CD14-positive monocyte (primary cell): Measurements from ENCODE around the gene TNS4. TPM values are rescaled to one million over a fixed set of nuclear protein-coding genes. Genes with fewer than 3 reads are reported as not detected.

Experiments used
- DNase-seq, 3 donors: peaks; one replicate each; pipeline ENCODE4 v3.0.0-alpha.2; 2011 to 2022
- H2AFZ ChIP-seq: 2 replicates; pipeline ENCODE4 v1.6.0; 2012; ENCODE audit warnings: mild to moderate bottlenecking, low read depth, low read length, inconsistent platforms; ENCODE audit not compliant: insufficient read depth, poor library complexity, severe bottlenecking
- H3K27ac ChIP-seq, 2 donors: 1 replicate in 1 of 2; 2 replicates in 1 of 2; pipeline ENCODE4 v1.5.1; 2012 to 2013; ENCODE audit warnings: low read length in 2 of 2, control low read depth in 1 of 2, inconsistent platforms in 1 of 2, low read depth in 1 of 2, mild to moderate bottlenecking in 1 of 2
- H3K27me3 ChIP-seq, 2 donors: one replicate each; pipeline versions ENCODE4 v1.6.0 to v1.6.1; 2011 to 2013; ENCODE audit warnings: low read length in 2 of 2; ENCODE audit not compliant: control insufficient read depth in 2 of 2, insufficient read depth in 2 of 2
- H3K36me3 ChIP-seq, 2 donors: replicated peaks in 1 of 2; 1 replicate in 1 of 2; 2 replicates in 1 of 2; pipeline versions ENCODE4 v1.5.1 to v1.6.1; 2012 to 2013; ENCODE audit warnings: low read length in 2 of 2, control low read depth in 1 of 2, inconsistent platforms in 1 of 2, mild to moderate bottlenecking in 1 of 2; ENCODE audit not compliant: insufficient read depth in 2 of 2, control insufficient read depth in 1 of 2
- H3K4me1 ChIP-seq, 2 donors: 1 replicate in 1 of 2; 2 replicates in 1 of 2; pipeline versions ENCODE4 v1.5.1 to v1.6.1; 2012 to 2013; ENCODE audit warnings: low read length in 2 of 2, control low read depth in 1 of 2, inconsistent platforms in 1 of 2, mild to moderate bottlenecking in 1 of 2, moderate library complexity in 1 of 2; ENCODE audit not compliant: insufficient read depth in 2 of 2, control insufficient read depth in 1 of 2
- H3K4me2 ChIP-seq: replicated peaks from 2 replicates; pipeline ENCODE3; 2012; ENCODE audit warnings: low read length, moderate library complexity, mild to moderate bottlenecking; ENCODE audit not compliant: poor library complexity, severe bottlenecking; ENCODE audit errors: extremely low read depth
- H3K4me3 ChIP-seq, 3 experiments: fragments of 200-600 bp in 1 of 3; sonication (generic) in 1 of 3; replicated peaks in 1 of 3; 1 replicate in 2 of 3; 2 replicates in 1 of 3; pipeline ENCODE4 v1.5.1; 2011 to 2013; ENCODE audit warnings: low read length in 3 of 3, mild to moderate bottlenecking in 3 of 3, control low read depth in 2 of 3, low read depth in 2 of 3, inconsistent platforms in 1 of 3, moderate library complexity in 1 of 3
- H3K79me2 ChIP-seq: 2 replicates; pipeline ENCODE4 v1.6.0; 2012; ENCODE audit warnings: mild to moderate bottlenecking, control low read depth, inconsistent platforms, low read length, moderate library complexity; ENCODE audit not compliant: insufficient read depth
- H3K9ac ChIP-seq: 2 replicates; pipeline ENCODE4 v1.6.0; 2017; ENCODE audit warnings: low read length, mild to moderate bottlenecking; ENCODE audit not compliant: insufficient read depth, poor library complexity, severe bottlenecking
- H3K9me3 ChIP-seq, 2 donors: replicated peaks in 1 of 2; 1 replicate in 1 of 2; 2 replicates in 1 of 2; pipeline versions ENCODE4 v1.5.1 to v1.6.1; 2012 to 2013; ENCODE audit warnings: low read length in 2 of 2, control low read depth in 1 of 2; ENCODE audit not compliant: control insufficient read depth in 1 of 2, insufficient read depth in 1 of 2
- H4K20me1 ChIP-seq: 2 replicates; pipeline ENCODE4 v1.6.0; 2012; ENCODE audit warnings: mild to moderate bottlenecking, low read length, control low read depth, moderate library complexity; ENCODE audit not compliant: insufficient read depth
- H3K27ac Mint-ChIP-seq, 7 donors: one replicate each; pipeline ENCODE4 v1.8.0; 2020; ENCODE audit warnings: mild to moderate bottlenecking in 7 of 7, mixed read lengths in 7 of 7, moderate library complexity in 6 of 7, inconsistent platforms in 2 of 7
- H3K27me3 Mint-ChIP-seq, 3 donors: one replicate each; pipeline ENCODE4 v1.8.0; 2021 to 2022; ENCODE audit warnings: low read depth in 3 of 3, mild to moderate bottlenecking in 3 of 3, mixed read lengths in 3 of 3, moderate library complexity in 3 of 3, inconsistent platforms in 1 of 3
- H3K36me3 Mint-ChIP-seq, 2 donors: one replicate each; pipeline ENCODE4 v1.8.0; 2020; ENCODE audit warnings: mixed read lengths in 2 of 2, inconsistent platforms in 1 of 2, mild to moderate bottlenecking in 1 of 2
- H3K4me1 Mint-ChIP-seq: one replicate; pipeline ENCODE4 v1.8.0; 2020; ENCODE audit warnings: mild to moderate bottlenecking, mixed read lengths
- H3K4me3 Mint-ChIP-seq, 2 donors: one replicate each; pipeline ENCODE4 v1.8.0; 2020; ENCODE audit warnings: mild to moderate bottlenecking in 2 of 2, mixed read lengths in 2 of 2, moderate library complexity in 1 of 2
- H3K9me3 Mint-ChIP-seq, 7 donors: one replicate each; pipeline ENCODE4 v1.8.0; 2020 to 2022; ENCODE audit warnings: mixed read lengths in 7 of 7, mild to moderate bottlenecking in 6 of 7, moderate library complexity in 6 of 7, inconsistent platforms in 2 of 7
- CTCF ChIP-seq: fragments of 200-600 bp; IDR thresholded peaks from one replicate; pipeline ENCODE4 v1.8.0; 2022; ENCODE audit warnings: antibody characterized with exemption, mild to moderate bottlenecking
- whole genome bisulfite sequencing: methylation state at CpG from one replicate; pipeline ENCODE4 v1.1.5; 2013; ENCODE audit warnings: missing lambda C conversion rate; ENCODE audit not compliant: insufficient coverage; 5-methylcytosine and 5-hydroxymethylcytosine counted together
- intact Hi-C, 2 donors: fragments of 100-400 bp; cut with micrococcal nuclease; formaldehyde crosslinking; loops; one replicate each; pipeline versions ENCODE4 v1.15.0 to v1.15.1; 2023
- polyA plus RNA-seq, 3 donors: library from polyadenylated mRNA; depleted of rRNA in 1 of 3; unstranded in 2 of 3; stranded (reverse) in 1 of 3; fragments of 300-500 nt in 2 of 3; fragments of >200 nt in 1 of 3; fragmentation: Illumina TruSeq in 2 of 3; gene quantifications; 1 replicate in 2 of 3; 2 replicates in 1 of 3; pipeline ENCODE4 v1.2.3, GENCODE V29; 2012 to 2021

The TNS4 gene
- polyA plus RNA-seq, 3 donors: not detected

- Histone ChIP-seq H3K27ac (no peak overlapping the region), H3K4me1 (peaks cover 21 to 37% of the 10 kb centered on the region in 2 donors), H3K4me3 (no peak overlapping the region), H3K79me2 (no peaks in the 10 kb centered on the region), H3K9ac (no peak overlapping the region), H2AFZ (no peak overlapping the region), H3K27me3 (peaks cover 0 to 6% of the 10 kb centered on the region in 2 donors), H4K20me1 (no peaks in the 10 kb centered on the region), H3K9me3 (no peaks in the 10 kb centered on the region), H3K36me3 (no peaks in the 10 kb centered on the region), H3K4me2 (no peak overlapping the region)
- Mint-ChIP-seq H3K27me3 (peaks cover 11 to 28% (median 23%) of the 10 kb centered on the region in 3 donors), H3K27ac (peak overlapping the region in 1 of 7 donors; percentile 18), H3K4me3 (peak overlapping the region in 1 of 2 donors; percentile 10), H3K4me1 (peaks cover 42% of the 10 kb centered on the region), H3K9me3 (peaks cover 0 to 2% (median 0%) of the 10 kb centered on the region in 7 donors), H3K36me3 (no peaks in the 10 kb centered on the region)
- 97% methylated on average over 18 of the region's 18 CpGs for WGBS
- DNase-seq: no peak
- TF ChIP-seq CTCF: no peak
- intact Hi-C loops: no loop called here
Measured at GRCh38 chr17:40484285-40484972, 17.0 kb downstream of the TNS4 start.

- intact Hi-C loops: no loop called here
- Histone ChIP-seq H3K9ac (no peak overlapping the region), H3K27ac (no peak overlapping the region), H3K27me3 (peaks cover 0 to 4% of the 10 kb centered on the region in 2 donors), H3K4me1 (peaks cover 21 to 35% of the 10 kb centered on the region in 2 donors), H3K79me2 (no peaks in the 10 kb centered on the region), H3K36me3 (no peaks in the 10 kb centered on the region), H4K20me1 (no peaks in the 10 kb centered on the region), H2AFZ (no peak overlapping the region), H3K4me3 (no peak overlapping the region), H3K9me3 (no peaks in the 10 kb centered on the region), H3K4me2 (no peak overlapping the region)
- Mint-ChIP-seq H3K27me3 (peaks cover 10 to 26% (median 22%) of the 10 kb centered on the region in 3 donors), H3K27ac (peak overlapping the region in 1 of 7 donors; percentile 12), H3K4me1 (peaks cover 38% of the 10 kb centered on the region), H3K36me3 (no peaks in the 10 kb centered on the region), H3K4me3 (no peak overlapping the region), H3K9me3 (peaks cover 0 to 2% (median 0%) of the 10 kb centered on the region in 7 donors)
- 100% methylated on average over 2 of the region's 4 CpGs for WGBS
- no peak for DNase-seq
- TF ChIP-seq CTCF: no peak
Measured at GRCh38 chr17:40483679-40484078, 17.7 kb downstream of the TNS4 start.
